GM12874 (cell line): ENCODE results near the gene GABRG3.

ENCODE experiments used
- CTCF ChIP-seq: IDR thresholded peaks from 2 replicates; pipeline ENCODE4 v1.5.1; 2011; ENCODE audit warnings: low read depth, mild to moderate bottlenecking, control low read depth, low read length, moderate library complexity; ENCODE audit not compliant: insufficient read depth

GABRG3 gene

GRCh38 chr15:27426805-27427204, 455.8 kb downstream of the GABRG3 start:
- TF ChIP-seq CTCF, result no peak

GRCh38 chr15:27427276-27427675, 456.3 kb downstream of the GABRG3 start:
- no peak for TF ChIP-seq CTCF

- TF ChIP-seq CTCF, result no peak
Measured at GRCh38 chr15:27428151-27428550, 457.2 kb downstream of the GABRG3 start.

- TF ChIP-seq CTCF, result no peak
Measured at GRCh38 chr15:27429577-27429976, 458.6 kb downstream of the GABRG3 start.

GRCh38 chr15:27433604-27434003, 462.6 kb downstream of the GABRG3 start:
- no peak for TF ChIP-seq CTCF

- no peak for TF ChIP-seq CTCF
Measured at GRCh38 chr15:27438403-27439375, 467.7 kb downstream of the GABRG3 start.

- no peak for TF ChIP-seq CTCF
Measured at GRCh38 chr15:27441120-27441519, 470.1 kb downstream of the GABRG3 start.
